Nephron progenitor cell (in vitro differentiated cells): ENCODE data around the gene CAMK1D.

ENCODE experiments used
- DNase-seq: peaks from one replicate; pipeline ENCODE4 v3.0.0; 2021
- H3K27ac Mint-ChIP-seq: 2 replicates; pipeline ENCODE4 v1.8.0; 2021; ENCODE audit warnings: mild to moderate bottlenecking, moderate library complexity, mixed read lengths
- H3K27me3 Mint-ChIP-seq: 2 replicates; pipeline ENCODE4 v1.8.0; 2021; ENCODE audit warnings: mild to moderate bottlenecking, low read depth, mixed read lengths; ENCODE audit not compliant: poor library complexity
- H3K36me3 Mint-ChIP-seq: 2 replicates; pipeline ENCODE4 v1.8.0; 2021; ENCODE audit warnings: low read depth, mixed read lengths
- H3K4me1 Mint-ChIP-seq: 2 replicates; pipeline ENCODE4 v1.8.0; 2021; ENCODE audit warnings: mixed read lengths
- H3K4me3 Mint-ChIP-seq: 2 replicates; pipeline ENCODE4 v1.8.0; 2021; ENCODE audit warnings: mild to moderate bottlenecking, moderate library complexity, mixed read lengths
- H3K9me3 Mint-ChIP-seq: 2 replicates; pipeline ENCODE4 v1.8.0; 2021; ENCODE audit warnings: mild to moderate bottlenecking, moderate library complexity, mixed read lengths
- CTCF ChIP-seq: fragments of 200-600 bp; sonication (generic); IDR thresholded peaks from 2 replicates; pipeline ENCODE4 v1.5.0; 2021; ENCODE audit warnings: antibody characterized with exemption

The CAMK1D gene

GRCh38 chr10:12644380-12645144 lies 295.2 kb downstream of the CAMK1D start:
- TF ChIP-seq CTCF = no peak
- H3K4me1 Mint-ChIP-seq = peaks cover 48% of the 10 kb centered on the region
- no peaks in the 10 kb centered on the region for H3K27me3 Mint-ChIP-seq
- no peak overlapping the region for H3K27ac Mint-ChIP-seq
- no peak for DNase-seq
- H3K4me3 Mint-ChIP-seq = no peak overlapping the region
- H3K36me3 Mint-ChIP-seq = no peaks in the 10 kb centered on the region
- H3K9me3 Mint-ChIP-seq = no peaks in the 10 kb centered on the region

GRCh38 chr10:12645449-12645848 lies 296.1 kb downstream of the CAMK1D start:
- TF ChIP-seq CTCF = no peak
- Mint-ChIP-seq H3K9me3 (no peaks in the 10 kb centered on the region), H3K27ac (no peak overlapping the region)

GRCh38 chr10:12649012-12649584 lies 299.8 kb downstream of the CAMK1D start:
- peaks cover 38% of the 10 kb centered on the region for H3K4me1 Mint-ChIP-seq
- H3K27ac Mint-ChIP-seq = peak overlapping the region; percentile 15
- peaks cover 20% of the 10 kb centered on the region for H3K9me3 Mint-ChIP-seq
- peaks cover 5% of the 10 kb centered on the region for H3K27me3 Mint-ChIP-seq
- DNase-seq = no peak
- H3K4me3 Mint-ChIP-seq = no peak overlapping the region
- no peaks in the 10 kb centered on the region for H3K36me3 Mint-ChIP-seq
- no peak for TF ChIP-seq CTCF

More at GRCh38 chr10:12645449-12645848, 296.1 kb downstream of the CAMK1D start:
- no peaks in the 10 kb centered on the region for H3K27me3 Mint-ChIP-seq
- no peak for DNase-seq
- peaks cover 48% of the 10 kb centered on the region for H3K4me1 Mint-ChIP-seq
- H3K4me3 Mint-ChIP-seq = no peak overlapping the region
- H3K36me3 Mint-ChIP-seq = no peaks in the 10 kb centered on the region

- peaks cover 6% of the 10 kb centered on the region for H3K36me3 Mint-ChIP-seq
- peaks cover 30% of the 10 kb centered on the region for H3K9me3 Mint-ChIP-seq
- no peak overlapping the region for H3K27ac Mint-ChIP-seq
- no peak overlapping the region for H3K4me3 Mint-ChIP-seq
- DNase-seq = no peak
- peaks cover 9% of the 10 kb centered on the region for H3K27me3 Mint-ChIP-seq
- H3K4me1 Mint-ChIP-seq = peaks cover 33% of the 10 kb centered on the region
- no peak for TF ChIP-seq CTCF
Observed at GRCh38 chr10:12650122-12650521, 300.8 kb downstream of the CAMK1D start.

- H3K4me1 Mint-ChIP-seq = peaks cover 33% of the 10 kb centered on the region
- H3K9me3 Mint-ChIP-seq = peaks cover 36% of the 10 kb centered on the region
- TF ChIP-seq CTCF = no peak
- H3K36me3 Mint-ChIP-seq = peaks cover 7% of the 10 kb centered on the region
- peaks cover 9% of the 10 kb centered on the region for H3K27me3 Mint-ChIP-seq
- H3K27ac Mint-ChIP-seq = peak overlapping the region; percentile 21
- no peak overlapping the region for H3K4me3 Mint-ChIP-seq
- DNase-seq = no peak
Observed at GRCh38 chr10:12650538-12651298, 301.4 kb downstream of the CAMK1D start.
